ENCODE measurements around the gene FANCI.
A peak's percentile ranks its signal among the peaks of the same experiment; 100 is the strongest.

FANCI gene

DNA sequence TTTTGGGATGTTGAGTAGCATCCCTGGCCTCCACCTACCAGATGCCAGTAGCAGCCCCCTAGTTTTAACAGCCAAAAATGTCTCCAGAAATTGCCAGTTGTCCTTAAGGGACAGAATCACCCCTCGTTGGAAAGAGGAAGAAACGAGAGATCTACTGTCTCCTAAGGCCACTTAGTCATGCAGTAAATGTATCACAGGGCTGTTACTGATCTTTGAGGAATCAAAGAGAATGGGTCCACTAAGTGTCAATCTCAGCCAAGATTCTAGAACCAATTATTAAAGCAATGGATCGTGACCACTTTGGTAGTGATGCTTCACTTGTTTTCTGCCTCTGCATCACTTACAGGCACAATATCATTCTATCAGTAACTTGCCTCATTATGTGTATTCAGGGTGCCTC, 64.5 kb downstream of the FANCI start:
- DNase-seq, result no peak

- DNase-seq, result no peak
Measured at GRCh38 chr15:89309993-89310392, 66.2 kb downstream of the FANCI start.

- DNase-seq, result no peak
Measured at GRCh38 chr15:89315375-89315929, 71.7 kb downstream of the FANCI start.

DNA sequence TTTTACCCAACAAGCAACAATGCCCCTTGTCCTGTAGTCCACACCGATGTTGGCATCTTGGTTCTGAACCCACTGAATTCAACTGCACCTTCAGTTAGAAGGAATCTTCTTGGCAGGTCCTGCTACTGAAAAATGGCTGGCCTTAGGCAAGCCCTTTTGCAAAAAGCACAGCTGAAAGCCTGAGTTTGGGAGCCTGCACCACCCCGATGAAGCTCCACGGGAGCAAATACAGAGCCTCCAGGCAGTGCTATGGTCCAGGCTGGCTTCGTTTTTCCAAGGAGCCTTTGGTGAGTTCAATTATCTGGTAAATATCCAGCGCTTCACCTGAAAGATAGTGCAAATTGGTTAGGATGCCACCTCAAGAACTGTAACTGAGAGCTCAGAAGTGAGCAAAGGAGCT, 72.7 kb downstream of the FANCI start:
- DNase-seq, result no peak

GRCh38 chr15:89317186-89317720, 73.5 kb downstream of the FANCI start:
- DNase-seq, result no peak

DNA sequence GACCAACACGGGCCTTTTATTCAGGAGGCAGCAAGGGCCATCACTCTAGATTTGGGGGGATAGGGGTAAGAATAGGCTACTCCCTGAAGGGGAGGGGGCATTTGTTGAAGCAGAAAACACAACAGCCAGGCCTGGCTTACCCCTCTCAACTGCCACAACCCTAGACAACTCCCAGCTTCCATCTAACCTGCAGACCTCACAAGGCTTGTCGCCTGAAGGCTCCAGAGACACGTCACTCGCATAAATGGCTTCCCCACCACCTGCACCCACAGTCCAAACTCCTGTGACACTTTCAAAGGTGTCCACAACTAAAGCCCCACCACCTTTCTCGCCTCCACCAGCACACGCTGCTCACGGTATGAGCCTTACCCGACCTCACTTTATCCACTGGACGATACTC, 75.9 kb downstream of the FANCI start:
- DNase-seq, result no peak

- no peak for DNase-seq
Measured at GRCh38 chr15:89320200-89320599, 76.4 kb downstream of the FANCI start.

DNA sequence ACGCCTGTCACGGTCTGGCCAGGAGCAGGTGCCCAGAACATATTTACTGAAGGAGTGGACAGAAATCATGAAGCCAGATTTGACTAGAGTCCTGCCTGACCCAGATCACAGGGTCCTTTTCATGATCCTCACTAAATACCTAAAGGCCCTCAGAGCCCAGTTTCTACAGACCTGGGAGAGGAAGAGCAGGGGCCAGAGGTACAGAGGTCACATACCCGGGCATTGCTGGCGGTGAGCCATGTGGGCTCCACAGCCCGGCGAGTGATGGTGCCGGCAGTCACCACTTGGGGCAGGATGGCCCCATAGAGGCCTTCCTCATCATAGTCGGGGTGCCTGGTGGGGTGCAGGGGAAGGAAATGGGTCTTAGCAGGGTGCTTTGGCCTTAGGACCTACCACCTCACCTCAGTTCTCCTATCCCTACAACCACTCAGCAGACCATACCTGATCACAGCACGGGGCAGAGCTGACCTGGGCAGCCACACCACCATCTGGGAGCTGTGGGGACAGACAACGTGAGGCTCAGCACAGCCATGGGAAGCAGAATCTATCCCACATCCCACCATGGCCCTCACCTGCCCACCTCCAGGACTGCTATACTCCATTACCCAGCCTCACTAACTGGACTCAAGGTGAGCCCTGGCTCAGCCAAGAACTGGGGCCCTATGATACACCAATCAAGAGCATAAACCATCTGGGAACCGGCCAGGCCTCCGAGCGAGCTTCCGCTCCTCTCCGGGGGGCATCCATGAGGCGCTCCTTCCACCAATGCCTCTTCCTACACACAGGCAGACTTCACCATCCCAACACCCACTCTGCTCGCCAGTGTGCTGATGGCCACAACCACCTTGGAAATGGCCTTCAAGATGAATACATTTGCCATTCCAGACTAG, 78.0 kb downstream of the FANCI start:
- DNase-seq, result no peak

- DNase-seq, result no peak
Measured at GRCh38 chr15:89322822-89323221, 79.0 kb downstream of the FANCI start.

- no peak for DNase-seq
Measured at GRCh38 chr15:89323825-89324224, 80.0 kb downstream of the FANCI start.

GRCh38 chr15:89325039-89325803, 81.4 kb downstream of the FANCI start:
- no peak for DNase-seq

DNA sequence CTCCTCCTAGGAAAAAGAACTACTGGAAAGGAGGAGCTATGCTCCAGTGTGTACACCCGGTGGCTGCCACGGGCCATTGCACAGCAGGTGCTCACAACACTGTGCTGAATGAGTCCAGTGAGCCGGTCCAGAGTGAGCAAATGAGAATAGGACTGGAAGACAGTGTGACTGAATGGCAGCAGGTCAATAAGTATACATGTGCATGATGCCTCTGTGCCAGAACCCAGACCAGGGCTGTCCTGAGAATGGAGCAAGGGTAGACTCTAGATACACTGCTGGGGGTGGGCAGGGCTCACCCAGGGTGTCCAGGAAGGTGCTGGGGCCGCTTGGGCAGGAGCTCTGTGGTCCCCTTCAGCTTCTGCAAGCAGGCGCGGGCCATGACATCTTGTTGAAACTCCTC, 82.5 kb downstream of the FANCI start:
- no peak for DNase-seq

GRCh38 chr15:89327113-89327512, 83.3 kb downstream of the FANCI start:
- no peak for DNase-seq

- DNase-seq, result no peak
Measured at GRCh38 chr15:89328398-89329254, 84.8 kb downstream of the FANCI start.

DNA sequence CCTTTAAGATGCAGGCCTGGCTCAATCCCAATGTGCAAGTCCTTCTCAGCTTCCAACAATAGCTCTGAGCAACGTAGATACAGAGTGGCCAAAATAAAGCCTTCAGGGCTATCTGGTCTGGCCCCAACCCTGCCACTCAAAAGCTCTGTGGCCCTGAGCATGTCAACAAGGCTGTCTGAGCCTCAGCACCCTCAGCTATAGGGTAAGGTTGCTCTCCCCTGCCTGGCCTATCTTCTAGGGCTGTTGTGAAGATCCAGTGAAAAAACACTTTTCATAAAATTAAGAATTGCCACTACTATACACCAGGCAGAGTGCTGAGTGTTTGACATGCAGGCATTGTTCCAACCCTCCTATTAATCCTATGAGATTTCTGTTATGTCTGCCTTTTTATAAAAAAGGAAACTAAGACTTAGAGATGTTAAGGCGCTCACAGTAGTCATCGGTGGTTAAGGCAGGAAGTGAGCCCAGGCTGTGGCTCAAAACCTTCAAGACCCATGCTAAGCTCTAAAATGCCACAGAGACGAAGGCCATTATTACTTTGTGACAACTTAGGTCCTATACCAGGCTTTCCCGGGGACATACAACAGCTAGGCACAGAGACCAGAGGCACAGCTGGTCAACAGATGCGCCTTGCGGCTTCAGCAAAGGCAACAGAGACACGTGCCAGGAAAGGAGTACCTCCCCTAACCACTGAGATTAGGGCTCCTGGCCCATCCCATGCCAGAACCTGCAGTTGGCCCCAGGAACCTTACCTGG, 85.7 kb downstream of the FANCI start:
- no peak for DNase-seq

DNA sequence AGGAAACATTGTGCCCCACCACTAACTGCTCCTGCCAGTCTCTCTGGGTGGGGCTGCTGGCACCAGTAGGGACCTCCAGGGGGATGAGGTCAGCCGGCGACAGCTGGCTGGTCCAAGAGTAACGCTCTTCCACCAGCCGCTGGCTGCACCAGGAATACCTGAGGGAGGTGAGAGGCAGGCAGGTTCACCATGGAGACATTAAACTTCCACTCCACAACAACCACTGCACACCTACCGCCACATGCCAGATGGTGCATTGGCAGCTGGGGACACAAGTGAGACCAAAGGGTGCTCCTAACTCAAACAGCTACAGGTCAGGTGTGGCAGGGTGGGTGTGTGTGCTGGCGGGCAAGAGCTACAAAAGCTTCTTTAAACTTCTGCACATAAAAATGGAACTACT, 86.3 kb downstream of the FANCI start:
- no peak for DNase-seq

DNA sequence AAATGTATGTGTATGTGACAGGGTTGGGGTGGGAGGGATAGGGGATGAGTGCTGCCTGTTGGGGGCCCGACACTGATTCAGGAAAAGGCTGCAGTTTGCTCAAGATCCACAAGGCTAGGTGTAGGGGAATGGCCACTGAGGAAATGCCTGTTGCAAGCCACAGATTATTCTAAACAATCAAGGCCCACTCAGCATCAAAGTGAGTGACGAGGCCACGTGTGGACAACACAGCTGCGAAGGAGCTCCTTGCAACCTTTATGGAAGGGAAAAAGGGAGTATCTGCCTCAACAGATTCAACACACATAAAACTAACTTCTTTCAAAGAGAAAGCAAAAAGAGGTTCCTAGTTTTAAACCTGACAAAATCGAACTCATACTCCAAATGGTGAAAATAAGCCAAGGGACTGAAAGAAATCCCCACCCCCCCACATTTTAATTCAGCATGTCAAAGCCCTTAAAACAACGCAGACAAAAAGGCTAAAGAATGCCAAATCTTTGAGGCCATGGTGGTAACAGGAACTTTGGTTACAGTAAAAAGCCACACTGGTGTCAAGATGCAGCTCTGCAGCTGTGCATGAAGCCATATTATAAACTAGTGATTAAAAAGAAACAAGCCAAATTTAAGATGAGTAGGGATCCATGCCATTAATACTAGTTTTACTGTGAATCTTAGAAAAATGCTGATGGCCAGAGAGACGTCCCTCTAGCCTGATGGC, 87.3 kb downstream of the FANCI start:
- DNase-seq, result no peak

GRCh38 chr15:89332446-89332845, 88.7 kb downstream of the FANCI start:
- no peak for DNase-seq

DNA sequence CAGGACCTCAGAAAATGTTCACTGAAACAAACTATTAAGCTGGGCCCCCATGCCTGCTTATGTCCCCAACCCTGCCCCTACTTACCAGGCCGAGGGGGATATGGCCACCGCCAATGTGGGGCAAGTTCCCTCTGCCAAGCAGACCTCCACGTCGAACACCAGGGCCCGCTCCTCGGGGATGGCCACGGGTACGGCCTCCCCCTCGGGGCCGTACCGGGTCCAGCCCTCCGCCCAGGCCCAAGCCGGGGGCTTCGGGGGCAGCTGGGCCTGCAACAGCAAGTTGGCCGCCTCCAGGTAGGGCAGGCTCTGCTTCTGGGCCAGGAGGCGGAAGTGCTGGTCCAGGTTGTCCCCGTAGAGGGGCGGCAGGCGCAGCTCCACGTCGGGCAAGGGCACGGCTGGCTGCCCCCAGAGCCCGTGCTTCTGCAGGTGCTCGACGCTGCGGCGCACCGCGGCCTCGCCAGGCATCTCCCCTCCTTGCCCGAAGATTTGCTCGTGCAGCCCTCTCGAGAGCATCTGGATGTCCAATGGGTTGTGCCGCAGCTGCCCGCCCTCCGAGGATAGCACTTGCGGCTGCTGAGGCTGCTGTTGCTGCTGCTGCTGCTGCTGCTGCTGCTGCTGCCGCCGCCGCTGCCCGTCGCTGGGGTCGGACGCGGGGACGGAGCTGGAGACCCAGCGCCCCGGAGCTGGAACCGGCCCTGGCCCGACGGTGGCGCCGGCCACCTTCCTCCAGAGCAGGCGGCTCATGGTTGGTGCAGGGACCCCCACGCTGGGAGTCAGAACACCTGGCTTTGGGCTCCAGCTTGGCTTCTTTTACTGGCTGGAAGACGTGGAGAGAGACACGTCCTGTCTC, 89.5 kb downstream of the FANCI start:
- no peak for DNase-seq

- peak; percentile 48 for DNase-seq
Measured at GRCh38 chr15:89333959-89334509, 90.3 kb downstream of the FANCI start.
